HG03521 (cell line): ENCODE measurements around the gene ARSI.
"Not testable (repeated sequence)": the region's sequence is repeated elsewhere in the genome, so short reads cannot be mapped to it uniquely, and the experiment has no call there.

ENCODE experiments used
- ATAC-seq: cut with Tn5 transposase; IDR thresholded peaks from one replicate; pipeline ENCODE4 v1.9.1; 2021; ENCODE audit warnings: mild to moderate bottlenecking, moderate library complexity; ENCODE audit not compliant: unreplicated experiment

ARSI gene

GRCh38 chr5:150248946-150249345, 53.8 kb downstream of the ARSI start:
- ATAC-seq: no peak

GRCh38 chr5:150248493-150248892, 54.2 kb downstream of the ARSI start:
- ATAC-seq: not testable (repeated sequence)

- ATAC-seq: no peak
Observed at GRCh38 chr5:150247726-150248125, 55.0 kb downstream of the ARSI start.

- ATAC-seq: no peak
Observed at GRCh38 chr5:150246835-150247234, 55.9 kb downstream of the ARSI start.

GRCh38 chr5:150246429-150246828, 56.3 kb downstream of the ARSI start:
- no peak for ATAC-seq
